HTERT RPE-1 (cell line): ENCODE data around the gene DCAF5.
"Not testable (repeated sequence)": the region's sequence is repeated elsewhere in the genome, so short reads cannot be mapped to it uniquely, and the experiment has no call there.

Source experiments
- in situ Hi-C: fragments of 300-500 bp; cut with MboI; formaldehyde crosslinking; loops from 4 replicates; pipeline ENCODE4 v1.14.3; 2020; ENCODE audit warnings: low sequenced_read_pairs

The DCAF5 gene

GRCh38 chr14:69045857-69046475 is 107.0 kb downstream of the DCAF5 start:
- in situ Hi-C loops: no loop called here

GRCh38 chr14:69044965-69045555 is 107.9 kb downstream of the DCAF5 start:
- in situ Hi-C loops: no loop called here

- in situ Hi-C loops: no loop called here
Measured at GRCh38 chr14:69044296-69044695, 108.6 kb downstream of the DCAF5 start.

GRCh38 chr14:69043596-69044260 is 109.2 kb downstream of the DCAF5 start:
- in situ Hi-C loops: no loop called here

GRCh38 chr14:69042787-69043444 is 110.0 kb downstream of the DCAF5 start:
- in situ Hi-C loops: no loop called here

GRCh38 chr14:69042299-69042698 is 110.6 kb downstream of the DCAF5 start:
- in situ Hi-C loops: no loop called here

- in situ Hi-C loops: no loop called here
Measured at GRCh38 chr14:69041783-69042182, 111.1 kb downstream of the DCAF5 start.

GRCh38 chr14:69040353-69040752 is 112.6 kb downstream of the DCAF5 start:
- in situ Hi-C loops: no loop called here

- in situ Hi-C loops: no loop called here
Measured at GRCh38 chr14:69039288-69039628, 113.7 kb downstream of the DCAF5 start.

GRCh38 chr14:69038455-69039287 is 114.2 kb downstream of the DCAF5 start:
- in situ Hi-C loops: no loop called here

- in situ Hi-C loops: no loop called here
Measured at GRCh38 chr14:69037790-69038454, 115.0 kb downstream of the DCAF5 start.

GRCh38 chr14:69036757-69037506 is 116.0 kb downstream of the DCAF5 start:
- in situ Hi-C loops: no loop called here

- in situ Hi-C loops: no loop called here
Measured at GRCh38 chr14:69034612-69035262, 118.2 kb downstream of the DCAF5 start.

GRCh38 chr14:69027242-69027913 is 125.5 kb downstream of the DCAF5 start:
- in situ Hi-C loops: no loop called here

GRCh38 chr14:69023035-69023434 is 129.9 kb downstream of the DCAF5 start:
- in situ Hi-C loops: no loop called here

- in situ Hi-C loops: not testable (repeated sequence)
Measured at GRCh38 chr14:69022093-69022492, 130.8 kb downstream of the DCAF5 start.

GRCh38 chr14:69017706-69018105 is 135.2 kb downstream of the DCAF5 start:
- in situ Hi-C loops: no loop called here

GRCh38 chr14:69014829-69015259 is 138.1 kb downstream of the DCAF5 start:
- in situ Hi-C loops: no loop called here
